SKM-1 (cell line): ENCODE data around the gene GHRL.
"Not testable (repeated sequence)": the region's sequence is repeated elsewhere in the genome, so short reads cannot be mapped to it uniquely, and the experiment has no call there.

ENCODE experiments used
- DNase-seq: peaks from one replicate; lab custom pipeline; 2025; ENCODE audit not compliant: unreplicated experiment; lab: John Stamatoyannopoulos, UW

The GHRL gene

DNA sequence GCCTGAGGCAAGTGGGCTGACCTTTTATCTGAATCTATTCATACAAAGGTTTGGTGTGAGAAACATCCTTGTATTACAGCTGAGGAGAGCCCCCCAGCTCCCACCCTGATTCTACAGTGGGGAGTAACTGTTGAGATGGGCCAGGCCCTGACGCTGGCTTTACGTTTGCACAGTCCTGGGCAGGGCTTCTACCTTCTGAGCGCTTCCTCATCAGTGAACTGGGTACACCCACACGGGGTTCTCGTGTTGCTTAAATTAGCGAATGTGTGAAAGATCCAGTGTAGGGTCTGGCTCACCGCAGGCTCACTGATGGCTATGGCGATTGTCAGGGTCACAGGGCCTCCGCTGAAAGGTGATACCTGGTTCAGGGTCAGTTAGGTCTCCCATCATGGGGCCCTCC is 7.3 kb upstream of the GHRL start:
- DNase-seq: no peak

DNA sequence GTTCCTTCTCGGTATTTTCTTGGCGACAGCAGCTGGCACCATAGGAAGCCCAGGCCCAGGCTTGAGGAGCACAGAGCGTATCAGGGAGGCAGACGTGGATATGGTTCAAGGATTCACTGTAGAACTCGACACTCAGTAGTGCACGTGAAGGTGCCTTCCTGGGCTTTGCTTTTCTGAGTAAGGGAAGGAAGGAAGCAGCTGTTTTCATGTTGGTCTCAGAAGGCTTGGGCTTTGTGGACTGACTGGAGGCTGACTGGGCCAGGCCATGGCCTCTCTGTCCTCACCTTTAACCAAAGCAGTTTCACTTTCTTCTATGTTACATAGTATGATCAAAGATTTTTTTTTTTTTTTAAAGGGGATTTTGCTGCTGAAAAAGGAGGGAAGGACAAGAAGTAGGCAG is 6.9 kb upstream of the GHRL start:
- no peak for DNase-seq

DNA sequence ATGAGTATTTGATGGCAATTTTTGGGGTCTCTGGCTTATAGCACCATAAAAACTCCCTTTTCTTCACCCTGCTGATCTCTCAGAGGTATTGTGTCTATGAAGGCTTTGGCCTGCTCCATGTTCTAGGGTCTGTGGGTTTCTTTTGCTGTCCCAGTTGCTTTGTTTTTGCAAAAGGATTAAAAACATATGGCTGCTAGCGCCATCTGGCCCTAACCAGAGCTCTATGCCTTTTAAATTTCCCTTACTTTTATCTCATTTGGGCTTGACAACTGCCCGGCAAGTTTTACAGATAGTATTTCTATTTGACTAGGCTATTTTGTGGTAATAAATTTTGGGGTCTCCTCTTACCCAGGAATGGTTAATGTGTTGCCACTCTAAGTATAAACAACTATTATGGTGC is 6.4 kb upstream of the GHRL start:
- DNase-seq: no peak

DNA sequence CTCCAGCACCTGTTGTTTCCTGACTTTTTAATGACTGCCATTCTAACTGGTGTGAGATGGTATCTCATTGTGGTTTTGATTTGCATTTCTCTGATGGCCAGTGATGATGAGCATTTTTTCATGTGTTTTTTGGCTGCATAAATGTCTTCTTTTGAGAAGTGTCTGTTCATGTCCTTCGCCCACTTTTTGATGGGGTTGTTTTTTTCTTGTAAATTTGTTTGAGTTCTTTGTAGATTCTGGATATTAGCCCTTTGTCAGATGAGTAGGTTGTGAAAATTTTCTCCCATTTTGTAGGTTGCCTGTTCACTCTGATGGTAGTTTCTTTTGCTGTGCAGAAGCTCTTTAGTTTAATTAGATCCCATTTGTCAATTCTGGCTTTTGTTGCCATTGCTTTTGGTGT is 5.3 kb upstream of the GHRL start:
- not testable (repeated sequence) for DNase-seq

DNA sequence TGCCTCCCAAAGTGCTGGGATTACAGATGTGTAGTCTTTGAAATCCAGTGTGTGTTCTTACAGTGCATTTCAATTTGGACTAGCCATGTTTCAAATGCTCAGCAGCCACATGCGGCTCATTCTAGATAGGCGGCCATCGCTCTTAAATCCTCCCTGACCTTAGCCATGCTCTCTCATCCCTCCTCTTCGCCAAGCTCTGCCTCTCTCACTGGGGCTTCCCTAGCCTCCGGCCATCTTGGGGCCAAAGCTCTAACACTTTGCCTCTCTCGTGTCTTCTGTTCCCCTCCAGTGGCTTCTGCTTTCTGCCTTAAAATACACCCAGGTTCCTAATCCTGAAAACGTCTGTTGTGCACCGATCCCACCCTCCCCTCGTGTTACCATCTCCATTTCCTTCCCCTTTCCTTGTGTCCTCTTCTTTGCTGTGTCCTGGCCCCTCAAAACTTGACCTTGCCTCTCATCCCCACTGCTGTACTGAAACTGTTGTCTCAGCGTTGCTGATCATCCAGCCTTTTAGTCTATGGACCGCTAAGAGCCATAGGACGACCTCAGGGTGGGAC is 1.4 kb upstream of the GHRL start:
- DNase-seq: peak; percentile 52

DNA sequence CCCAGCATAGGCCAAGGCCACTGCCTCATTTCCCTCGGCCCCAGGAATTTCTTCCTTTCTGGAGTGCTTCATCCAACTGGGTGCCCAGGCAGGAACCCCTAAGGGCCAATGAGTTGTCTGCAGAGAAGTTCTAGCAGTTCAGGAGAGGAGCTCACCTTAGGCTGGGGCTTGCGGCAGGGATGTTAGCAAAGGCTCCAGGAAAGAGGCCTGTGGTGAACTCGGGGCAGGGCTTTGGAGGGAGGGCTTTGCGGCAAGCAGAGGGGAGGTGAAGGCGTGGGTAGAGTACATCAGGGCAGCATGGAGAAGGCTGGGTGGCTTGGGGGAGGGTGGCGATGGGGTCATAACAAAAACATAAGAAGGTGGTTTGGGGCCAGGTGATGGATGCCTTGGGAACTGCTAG is 1.1 kb downstream of the GHRL start:
- no peak for DNase-seq

DNA sequence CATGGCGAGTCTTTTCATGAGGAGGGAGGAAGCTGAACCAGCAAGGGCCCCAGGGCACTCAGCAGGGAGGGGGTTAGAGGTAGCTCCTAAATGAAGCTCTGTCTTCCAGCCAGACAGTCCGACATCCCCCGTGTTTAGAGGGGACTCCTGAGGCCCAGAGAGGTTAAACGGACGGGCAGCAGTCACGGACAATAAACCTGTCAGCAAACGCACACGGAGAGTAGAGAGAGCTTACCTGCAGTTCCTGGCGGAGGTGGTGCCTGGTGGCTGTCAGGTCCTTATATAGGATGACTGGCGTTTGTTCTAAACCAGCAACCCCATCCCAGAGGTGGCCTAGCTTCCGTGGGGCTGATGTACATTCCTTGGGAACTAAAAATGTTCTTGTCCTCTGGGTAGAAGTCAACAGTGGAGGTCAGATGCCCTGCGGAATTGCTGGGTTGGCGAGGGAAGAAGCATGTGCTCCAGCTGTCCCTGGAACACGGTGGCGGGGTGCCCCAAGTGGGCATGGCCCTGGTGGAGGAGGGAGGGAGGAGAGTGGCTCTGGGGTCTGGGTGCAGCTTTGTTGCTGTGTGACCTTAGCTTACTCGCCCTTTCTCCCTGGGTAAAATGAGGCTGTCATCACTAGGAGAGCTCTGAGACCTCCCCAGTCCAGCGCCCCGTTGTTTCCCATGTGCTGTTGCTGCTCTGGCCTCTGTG is 2.1 kb downstream of the GHRL start:
- DNase-seq: no peak

DNA sequence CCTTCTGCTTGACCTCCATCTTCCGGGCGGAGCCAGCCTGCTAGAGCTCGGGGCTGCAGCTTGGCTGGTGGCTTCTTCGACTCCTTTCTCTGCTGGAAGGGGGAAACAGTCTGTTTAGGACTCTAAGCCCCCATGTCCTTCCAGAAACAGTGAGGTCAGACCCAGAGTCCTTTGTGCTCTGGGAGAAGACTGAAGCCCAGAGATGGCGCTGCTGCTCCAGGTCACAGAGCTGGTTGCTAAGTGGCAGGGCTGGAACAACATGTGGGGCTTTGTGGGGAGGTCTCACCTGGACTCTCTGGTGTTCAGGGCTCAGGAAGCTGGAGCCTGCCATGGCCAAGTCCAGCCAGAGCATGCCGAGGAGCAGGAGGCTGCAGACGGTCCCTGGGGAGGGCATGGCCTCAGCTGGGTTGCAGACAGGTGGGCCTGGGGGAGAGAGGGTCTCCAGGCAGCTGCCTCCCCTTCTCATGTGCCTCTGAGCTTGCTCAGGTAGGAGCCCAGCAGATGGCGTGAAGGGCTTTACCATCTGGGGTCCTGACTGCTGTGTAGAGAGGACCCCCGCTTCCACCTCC is 2.9 kb downstream of the GHRL start:
- DNase-seq: no peak

DNA sequence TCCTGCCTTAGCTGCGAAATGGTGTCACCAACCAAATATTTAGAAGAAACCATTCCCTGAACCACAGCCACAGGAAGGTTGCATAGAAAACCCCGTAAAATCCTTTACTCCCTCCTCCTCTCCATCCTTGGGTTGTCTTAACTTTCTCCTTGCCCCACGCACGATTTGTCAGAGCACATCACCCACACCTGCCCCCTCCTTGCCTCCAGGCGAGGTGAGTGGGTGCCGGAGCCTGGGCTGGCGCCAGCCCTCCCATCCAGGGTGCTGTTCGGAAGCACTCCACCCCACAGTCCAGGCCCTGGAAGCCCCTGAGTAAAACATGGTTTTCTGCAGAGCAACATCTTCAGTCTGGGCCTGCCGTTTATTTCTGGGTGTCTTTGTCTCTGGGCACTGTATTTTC is 3.7 kb downstream of the GHRL start:
- DNase-seq: no peak

DNA sequence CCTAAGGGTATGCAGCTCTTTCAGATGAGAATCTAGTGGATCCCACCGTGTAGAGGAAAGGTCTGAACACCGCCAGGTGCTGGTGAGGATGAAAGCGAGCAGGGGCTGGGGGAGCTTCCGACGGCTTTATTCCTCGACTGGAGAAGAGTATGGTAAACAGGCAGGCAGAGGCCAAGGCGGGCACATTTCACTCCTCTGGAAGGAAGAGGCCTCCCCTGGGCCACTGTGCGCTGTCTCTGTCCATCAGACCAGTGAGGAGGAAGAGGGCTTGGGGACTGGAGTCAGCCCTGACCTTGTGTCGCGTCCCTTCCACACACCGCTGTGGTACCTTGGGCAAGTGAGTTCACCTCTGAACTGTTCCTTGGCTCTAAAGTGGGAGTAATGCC is 4.2 kb downstream of the GHRL start:
- DNase-seq: no peak

DNA sequence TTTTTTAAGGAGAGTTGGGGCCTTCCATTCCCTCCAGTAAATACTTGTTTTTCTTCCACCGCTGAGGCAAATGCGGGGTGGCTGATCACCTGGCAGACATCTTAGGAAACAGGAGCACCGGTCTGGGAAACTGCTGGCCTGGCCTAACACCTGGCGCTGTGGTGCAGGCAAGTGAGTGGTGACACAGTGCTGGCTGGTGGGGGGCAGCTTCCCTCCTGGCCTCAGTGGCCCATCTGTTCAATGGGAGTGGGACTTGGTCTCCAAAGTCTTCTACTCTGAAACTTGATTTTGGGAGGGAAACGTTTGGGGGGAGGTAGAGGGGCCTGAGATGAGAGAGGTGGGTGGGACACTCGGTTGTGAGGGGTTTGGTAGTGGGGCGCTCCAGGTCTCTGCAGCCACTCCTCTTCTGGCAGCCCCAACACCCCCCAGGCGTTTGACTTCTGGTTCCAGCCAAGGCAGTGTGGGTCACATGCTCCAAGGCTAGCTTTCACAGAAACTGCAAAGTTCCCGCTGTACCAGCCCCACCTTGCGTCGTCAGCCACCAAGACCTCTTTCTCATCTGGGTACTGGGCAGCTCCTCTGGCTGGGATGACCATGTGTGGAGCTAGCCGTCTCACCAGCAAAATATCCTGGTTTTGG is 4.7 kb downstream of the GHRL start:
- no peak for DNase-seq

DNA sequence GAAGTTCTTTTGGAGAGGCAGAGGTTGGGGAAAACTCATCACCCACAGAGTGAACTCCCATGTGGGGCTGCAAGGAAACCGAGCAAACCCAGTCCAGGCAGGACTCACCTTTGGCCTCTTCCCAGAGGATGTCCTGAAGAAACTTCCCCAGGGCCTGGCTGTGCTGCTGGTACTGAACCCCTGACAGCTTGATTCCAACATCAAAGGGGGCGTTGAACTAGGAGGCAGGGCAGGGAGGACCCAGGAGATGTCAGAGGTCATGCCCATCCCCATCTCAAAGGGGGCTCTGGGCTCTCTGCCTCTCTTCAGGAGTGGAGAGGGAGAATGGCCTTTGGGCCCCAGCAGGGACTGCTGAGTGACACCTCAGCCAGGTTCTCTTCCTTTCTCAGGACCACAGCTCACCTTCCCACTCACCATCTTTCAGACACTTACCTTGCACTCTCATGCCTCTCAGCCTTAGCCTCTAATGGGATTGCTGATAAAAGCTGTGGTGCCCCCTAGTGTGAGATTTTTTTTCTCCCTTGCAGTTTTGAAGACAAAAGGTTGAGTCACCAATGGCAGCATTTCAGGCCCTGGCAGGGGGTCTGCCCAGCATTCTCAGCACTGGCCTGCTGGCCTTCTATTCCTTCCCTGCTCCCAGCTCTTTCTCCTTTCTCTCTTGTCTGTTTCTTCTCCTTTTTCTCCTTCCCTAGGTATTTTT is 6.0 kb downstream of the GHRL start:
- no peak for DNase-seq

DNA sequence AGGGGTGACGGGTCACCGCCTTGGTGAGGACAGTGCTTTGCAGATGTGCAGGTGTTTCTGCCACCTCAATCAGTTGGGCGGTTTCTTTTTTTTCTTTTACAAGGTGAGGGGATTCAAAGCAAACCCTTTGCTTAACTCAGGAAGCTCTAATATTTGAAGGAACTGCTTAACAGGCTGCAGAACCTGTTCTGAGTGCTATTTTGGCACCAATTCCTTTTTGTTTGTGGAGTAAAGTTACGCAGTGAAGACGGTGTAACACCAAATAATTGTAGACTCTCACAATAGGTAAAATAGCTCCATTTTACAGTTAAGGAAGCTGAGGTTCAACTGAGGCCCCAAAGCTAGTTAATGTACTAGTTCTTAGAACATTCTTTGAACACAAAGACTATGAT is 6.6 kb downstream of the GHRL start:
- no peak for DNase-seq

DNA sequence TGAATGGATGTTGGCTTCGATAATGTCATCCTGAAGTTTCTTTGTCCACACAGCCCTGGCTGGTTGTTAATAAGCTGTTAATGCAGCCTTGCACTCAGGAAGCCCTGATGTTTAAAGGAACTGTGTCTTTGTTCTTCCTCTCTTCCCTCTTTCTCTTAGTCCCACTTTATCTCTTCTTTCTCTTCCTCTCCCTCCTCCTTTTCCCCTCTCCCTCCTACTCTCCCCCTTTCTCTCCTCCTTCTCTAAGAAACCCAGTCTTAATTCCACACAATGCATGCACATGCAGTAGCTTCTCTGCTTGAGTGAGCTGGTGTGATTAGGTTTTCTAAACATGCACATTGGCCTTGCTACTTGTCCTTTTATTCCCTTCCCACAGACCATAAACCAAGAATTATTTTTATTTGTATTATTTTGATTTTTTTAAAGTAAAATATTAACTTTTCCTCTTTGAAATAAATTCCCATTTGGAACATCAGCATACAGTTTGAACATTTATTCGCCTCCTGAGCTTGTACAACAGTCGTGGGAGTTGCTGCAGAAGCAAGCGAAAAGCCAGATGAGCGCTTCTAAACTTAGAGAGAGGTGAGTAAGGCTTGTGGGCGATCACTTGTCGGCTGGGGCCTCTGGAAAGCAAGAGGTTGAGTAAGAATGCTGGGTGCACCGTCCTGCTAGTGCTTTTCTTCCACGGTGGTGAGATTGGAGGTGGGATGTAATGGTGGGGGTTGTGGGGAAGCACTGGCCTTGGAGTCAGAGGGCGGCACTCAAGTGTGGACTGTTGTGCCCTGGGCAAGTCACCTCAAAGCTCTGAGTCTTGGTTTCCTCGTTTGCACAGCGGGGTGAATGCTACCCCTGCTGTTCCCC is 7.2 kb downstream of the GHRL start:
- no peak for DNase-seq

DNA sequence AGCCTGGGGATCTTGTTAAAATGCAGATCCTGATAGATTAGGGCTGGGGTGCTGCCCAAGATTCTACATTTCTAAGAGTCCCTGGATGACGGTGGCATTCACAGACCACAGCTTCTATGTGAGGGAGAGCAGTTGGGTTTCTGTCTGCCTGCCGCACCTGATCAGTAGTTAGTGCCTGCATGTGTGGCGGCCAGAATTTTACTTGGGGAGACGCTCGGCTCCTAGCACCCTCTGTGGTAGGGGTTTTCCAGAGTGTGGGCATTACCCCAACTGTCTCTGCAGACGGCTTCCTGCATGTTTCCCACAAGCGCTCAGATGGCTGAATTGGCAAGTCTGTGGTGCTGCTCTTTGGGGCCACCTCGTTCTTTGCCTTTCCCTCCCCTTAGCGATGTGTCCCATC is 8.3 kb downstream of the GHRL start:
- DNase-seq: no peak

DNA sequence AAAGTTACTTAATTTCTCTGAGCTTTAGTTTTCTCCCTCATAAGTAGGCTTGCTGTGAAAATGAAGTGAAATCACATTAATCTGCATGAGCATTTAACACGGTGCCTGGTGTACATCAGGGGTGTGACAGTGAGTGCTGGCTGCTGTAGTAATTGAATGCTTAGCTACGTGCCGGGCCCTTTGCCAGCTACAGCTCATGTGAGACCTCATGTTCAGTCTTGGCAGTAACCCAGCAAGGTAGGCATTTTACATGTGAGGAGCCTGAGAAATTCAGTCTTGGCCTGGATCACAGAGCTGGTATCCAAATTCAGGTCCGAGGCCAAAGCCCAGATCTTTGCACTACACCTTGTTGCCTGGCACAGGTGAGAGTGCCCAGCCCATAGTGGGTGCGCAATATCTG is 9.1 kb downstream of the GHRL start:
- no peak for DNase-seq

DNA sequence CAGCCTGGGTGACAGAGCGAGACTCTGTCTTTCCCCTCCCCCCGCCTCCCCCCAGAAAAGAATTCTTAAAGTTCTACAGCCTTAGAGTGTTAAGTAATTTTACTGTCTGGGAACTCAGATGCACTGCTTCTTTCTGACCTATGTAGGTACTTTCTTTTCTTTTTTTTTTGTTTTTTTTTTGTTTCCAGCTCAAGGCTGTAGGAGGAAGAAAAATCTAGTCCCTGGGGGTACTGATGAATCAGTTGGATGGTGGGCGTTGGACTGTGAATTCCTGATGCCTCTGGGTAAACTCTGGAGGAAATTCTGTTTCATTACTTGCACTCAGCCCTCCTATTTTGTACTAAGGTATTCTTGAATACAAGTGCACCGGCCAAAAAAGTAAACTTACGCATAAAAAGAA is 10.8 kb downstream of the GHRL start:
- no peak for DNase-seq

DNA sequence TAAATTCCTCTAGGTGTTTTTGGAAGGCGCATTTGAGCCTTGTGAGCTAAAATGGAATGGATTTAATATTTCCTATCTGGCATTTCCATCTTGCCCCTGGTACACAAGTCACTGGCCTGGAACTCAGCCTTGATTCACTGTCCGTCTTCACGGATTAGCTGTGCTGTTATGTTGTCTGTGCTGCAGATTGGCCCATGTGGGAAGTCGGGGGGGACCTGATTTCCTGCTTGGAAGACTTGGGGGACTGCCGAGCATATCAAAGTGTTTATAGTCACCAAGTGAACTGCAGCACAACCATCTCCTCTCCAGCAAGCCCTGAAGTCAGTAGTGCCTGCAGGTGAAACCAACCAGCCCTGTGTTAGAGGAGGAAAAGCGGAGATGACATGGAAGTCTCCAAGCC is 12.2 kb downstream of the GHRL start:
- DNase-seq: no peak

DNA sequence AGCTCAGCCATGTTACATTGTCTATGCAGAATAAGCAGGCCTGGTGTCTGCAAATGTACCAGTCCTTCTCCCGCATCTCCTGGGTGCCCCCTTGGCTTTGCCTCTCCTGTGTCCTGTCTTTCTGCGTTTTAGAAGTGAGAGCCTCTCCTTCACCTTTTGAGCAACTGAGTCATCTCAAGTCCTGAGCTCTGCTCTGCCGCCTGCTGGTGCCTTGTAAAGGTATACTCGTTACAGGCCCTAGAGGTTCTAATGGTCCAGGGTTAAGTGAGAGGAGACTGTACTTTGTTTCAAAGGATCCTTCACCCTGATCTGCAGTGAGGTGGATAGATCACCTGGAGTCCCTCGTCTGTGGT is 12.6 kb downstream of the GHRL start:
- DNase-seq: no peak

DNA sequence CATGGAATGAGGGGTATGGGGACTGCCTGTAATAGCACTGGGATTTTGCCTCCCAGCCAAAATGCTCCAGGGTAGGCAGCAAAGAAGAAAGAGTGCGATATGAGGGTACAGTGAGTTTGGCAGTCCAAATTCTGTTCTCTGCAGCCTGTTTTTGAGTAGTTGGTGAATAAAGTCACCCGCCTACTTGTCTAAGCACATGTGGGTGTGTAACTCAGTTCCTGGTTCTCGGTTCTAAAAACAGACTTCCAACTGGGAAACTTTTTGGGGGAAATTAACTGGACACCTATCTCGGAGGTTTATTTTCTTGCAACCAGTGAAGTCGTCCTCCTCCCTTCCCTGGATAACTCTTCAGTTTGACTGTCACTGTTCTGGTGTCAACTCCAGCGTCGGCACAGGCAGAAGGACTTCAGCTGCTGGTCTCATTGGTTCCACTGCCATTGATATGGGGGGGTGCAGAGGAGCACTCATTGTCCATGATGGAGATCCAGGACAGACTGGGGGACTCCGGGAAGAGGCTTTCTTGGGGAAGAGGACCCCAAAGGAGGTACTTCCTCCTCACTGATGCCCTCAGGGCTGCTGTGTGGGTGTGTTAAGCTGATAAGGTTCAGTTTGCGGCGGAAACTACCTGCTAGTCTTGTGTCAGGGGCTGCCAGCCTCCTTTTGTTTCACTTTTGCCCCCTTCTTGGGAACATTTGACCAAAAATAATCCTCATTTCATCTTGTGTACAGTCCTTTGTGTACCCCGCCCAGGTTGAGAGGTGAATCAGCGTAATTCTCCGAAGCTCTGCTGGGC is 13.2 kb downstream of the GHRL start:
- no peak for DNase-seq
